Breast epithelium (tissue), 3 donors: ENCODE measurements around the gene MYO1D.

Experiments used
- POLR2A ChIP-seq: fragments of 450-650 bp; IDR thresholded peaks from one replicate; pipeline ENCODE4 v1.6.1; 2016; ENCODE audit warnings: antibody characterized with exemption, mild to moderate bottlenecking, moderate library complexity
- TF ChIP-seq, protein P1 (sequence below), 3 donors: fragments of 450-650 bp; IDR thresholded peaks; one replicate each; pipeline ENCODE4 v1.5.1; 2016 to 2017; ENCODE audit warnings: antibody characterized with exemption in 3 of 3, mild to moderate bottlenecking in 3 of 3, moderate library complexity in 3 of 3

DNA sequence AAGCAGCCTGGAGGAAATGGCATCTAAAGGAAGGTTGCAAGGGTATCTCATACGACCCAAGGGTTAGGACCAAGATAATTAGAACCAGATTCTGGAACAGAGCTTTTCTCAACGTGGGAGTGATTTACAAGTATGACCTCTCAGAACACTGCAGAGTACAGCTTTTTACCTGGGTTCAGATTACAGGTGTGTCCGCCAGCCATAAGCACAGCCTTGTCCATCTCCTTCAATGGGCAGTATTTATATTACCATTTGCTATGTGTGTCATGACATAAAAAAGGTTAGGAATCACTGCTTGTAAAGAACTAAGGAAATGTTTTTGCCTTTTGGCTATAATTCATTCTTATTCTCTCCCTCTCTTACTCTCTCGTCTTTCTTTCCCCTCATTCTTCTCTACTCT lies 36.7 kb downstream of the MYO1D start:
- TF ChIP-seq, protein P1, sequence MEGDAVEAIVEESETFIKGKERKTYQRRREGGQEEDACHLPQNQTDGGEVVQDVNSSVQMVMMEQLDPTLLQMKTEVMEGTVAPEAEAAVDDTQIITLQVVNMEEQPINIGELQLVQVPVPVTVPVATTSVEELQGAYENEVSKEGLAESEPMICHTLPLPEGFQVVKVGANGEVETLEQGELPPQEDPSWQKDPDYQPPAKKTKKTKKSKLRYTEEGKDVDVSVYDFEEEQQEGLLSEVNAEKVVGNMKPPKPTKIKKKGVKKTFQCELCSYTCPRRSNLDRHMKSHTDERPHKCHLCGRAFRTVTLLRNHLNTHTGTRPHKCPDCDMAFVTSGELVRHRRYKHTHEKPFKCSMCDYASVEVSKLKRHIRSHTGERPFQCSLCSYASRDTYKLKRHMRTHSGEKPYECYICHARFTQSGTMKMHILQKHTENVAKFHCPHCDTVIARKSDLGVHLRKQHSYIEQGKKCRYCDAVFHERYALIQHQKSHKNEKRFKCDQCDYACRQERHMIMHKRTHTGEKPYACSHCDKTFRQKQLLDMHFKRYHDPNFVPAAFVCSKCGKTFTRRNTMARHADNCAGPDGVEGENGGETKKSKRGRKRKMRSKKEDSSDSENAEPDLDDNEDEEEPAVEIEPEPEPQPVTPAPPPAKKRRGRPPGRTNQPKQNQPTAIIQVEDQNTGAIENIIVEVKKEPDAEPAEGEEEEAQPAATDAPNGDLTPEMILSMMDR (IDR thresholded peaks at IDR 0.05), result no peak
- TF ChIP-seq POLR2A, result no peak
